H9 (cell line): ENCODE data around the gene FAIM2. TPM values are rescaled to one million over a fixed set of nuclear protein-coding genes. Genes with fewer than 3 reads are reported as not detected.
A peak's percentile ranks its signal among the peaks of the same experiment; 100 is the strongest.

Experiments used
- DNase-seq: peaks from one replicate; pipeline ENCODE4 v3.0.0-alpha.2; 2017
- H2AFZ ChIP-seq: one replicate; pipeline ENCODE4 v1.6.1; 2013; ENCODE audit warnings: mild to moderate bottlenecking, low read length, control low read depth, moderate library complexity
- H2AK5ac ChIP-seq: 2 replicates; pipeline ENCODE4 v1.6.1; 2013; ENCODE audit warnings: low read length, control low read depth, mixed read lengths; ENCODE audit not compliant: insufficient read length
- H2BK120ac ChIP-seq: one replicate; pipeline ENCODE4 v1.6.1; 2013; ENCODE audit warnings: low read depth, mild to moderate bottlenecking, low read length, control low read depth, inconsistent platforms; ENCODE audit not compliant: poor library complexity, severe bottlenecking
- H2BK12ac ChIP-seq: 2 replicates; pipeline ENCODE4 v1.6.1; 2013; ENCODE audit warnings: low read length, control low read depth, mixed read lengths, low read depth; ENCODE audit not compliant: insufficient read length
- H2BK15ac ChIP-seq: 2 replicates; pipeline ENCODE4 v1.6.1; 2013; ENCODE audit warnings: low read depth, low read length, control low read depth
- H2BK20ac ChIP-seq: one replicate; pipeline ENCODE4 v1.6.1; 2013; ENCODE audit warnings: low read depth, mild to moderate bottlenecking, low read length, control low read depth, inconsistent platforms; ENCODE audit not compliant: poor library complexity, severe bottlenecking
- H2BK5ac ChIP-seq: 2 replicates; pipeline ENCODE4 v1.6.1; 2013; ENCODE audit warnings: low read length, control low read depth, mixed read lengths; ENCODE audit not compliant: insufficient read length
- H3K14ac ChIP-seq: 2 replicates; pipeline ENCODE4 v1.6.1; 2013; ENCODE audit warnings: low read length, control low read depth; ENCODE audit not compliant: insufficient read depth
- H3K18ac ChIP-seq: 2 replicates; pipeline ENCODE4 v1.6.1; 2013; ENCODE audit warnings: low read depth, mild to moderate bottlenecking, mixed read lengths, low read length, control low read depth; ENCODE audit not compliant: insufficient read length
- H3K23ac ChIP-seq: 2 replicates; pipeline ENCODE4 v1.6.1; 2013; ENCODE audit warnings: low read length, control low read depth, mixed read lengths, low read depth; ENCODE audit not compliant: insufficient read length
- H3K23me2 ChIP-seq: 2 replicates; pipeline ENCODE4 v1.6.1; 2013; ENCODE audit warnings: low read depth, mild to moderate bottlenecking, mixed read lengths, low read length, control low read depth; ENCODE audit not compliant: insufficient read length, poor library complexity, severe bottlenecking
- H3K27ac ChIP-seq: 2 replicates; pipeline ENCODE4 v1.5.1; 2013; ENCODE audit warnings: low read length, control low read depth, mixed read lengths, low read depth; ENCODE audit not compliant: insufficient read length
- H3K27me3 ChIP-seq: 2 replicates; pipeline ENCODE4 v1.6.1; 2013; ENCODE audit warnings: low read length, control low read depth, inconsistent platforms; ENCODE audit not compliant: insufficient read depth
- H3K4ac ChIP-seq: 2 replicates; pipeline ENCODE4 v1.6.1; 2013; ENCODE audit warnings: low read depth, mild to moderate bottlenecking, control low read depth, inconsistent platforms, low read length, moderate library complexity
- H3K4me1 ChIP-seq: 2 replicates; pipeline ENCODE4 v1.6.1; 2013; ENCODE audit warnings: low read length, control low read depth, inconsistent platforms; ENCODE audit not compliant: insufficient read depth
- H3K4me2 ChIP-seq: 2 replicates; pipeline ENCODE4 v1.6.1; 2013; ENCODE audit warnings: low read length, control low read depth, mixed read lengths; ENCODE audit not compliant: insufficient read length, insufficient read depth
- H3K56ac ChIP-seq: 2 replicates; pipeline ENCODE4 v1.6.1; 2013; ENCODE audit warnings: low read depth, mild to moderate bottlenecking, mixed read lengths, low read length, control low read depth; ENCODE audit not compliant: insufficient read length
- H3K79me1 ChIP-seq: 2 replicates; pipeline ENCODE4 v1.6.1; 2013; ENCODE audit warnings: low read depth, mild to moderate bottlenecking, moderate library complexity, low read length, control low read depth, inconsistent platforms; ENCODE audit not compliant: insufficient read depth, poor library complexity, severe bottlenecking
- H3K79me2 ChIP-seq: 2 replicates; pipeline ENCODE4 v1.6.1; 2013; ENCODE audit warnings: low read length, control low read depth, inconsistent platforms; ENCODE audit not compliant: insufficient read depth
- H3K9ac ChIP-seq: 2 replicates; pipeline ENCODE4 v1.6.1; 2013; ENCODE audit warnings: low read length, control low read depth, mixed read lengths; ENCODE audit not compliant: insufficient read length; ENCODE audit errors: extremely low read depth
- H3K9me3 ChIP-seq: one replicate; pipeline ENCODE4 v1.6.1; 2013; ENCODE audit warnings: low read depth, low read length, inconsistent platforms; ENCODE audit not compliant: control insufficient read depth
- H3T11ph ChIP-seq: one replicate; pipeline ENCODE4 v1.6.1; 2013; ENCODE audit warnings: mild to moderate bottlenecking, low read length, control low read depth, inconsistent platforms
- H4K20me1 ChIP-seq: one replicate; pipeline ENCODE4 v1.6.1; 2013; ENCODE audit not compliant: control insufficient read depth, insufficient read length, insufficient read depth
- H4K5ac ChIP-seq: 2 replicates; pipeline ENCODE4 v1.6.1; 2013; ENCODE audit warnings: low read depth, mild to moderate bottlenecking, mixed read lengths, low read length, control low read depth; ENCODE audit not compliant: insufficient read length
- H4K8ac ChIP-seq: replicated peaks from 2 replicates; pipeline ENCODE4 v1.6.1; 2013; ENCODE audit warnings: low read length, control low read depth, mixed read lengths, low read depth; ENCODE audit not compliant: insufficient read length
- H4K91ac ChIP-seq: 2 replicates; pipeline ENCODE4 v1.6.1; 2013; ENCODE audit warnings: low read depth, mild to moderate bottlenecking, moderate library complexity, mixed read lengths, low read length, control low read depth; ENCODE audit not compliant: insufficient read length
- H3K27ac Mint-ChIP-seq, 3 experiments: 2 replicates in 2 of 3; 3 replicates in 1 of 3; pipeline ENCODE4 v1.8.0; 2020 to 2021; ENCODE audit warnings: mixed read lengths in 3 of 3, mild to moderate bottlenecking in 1 of 3, moderate library complexity in 1 of 3
- H3K27me3 Mint-ChIP-seq: 2 replicates; pipeline ENCODE4 v1.8.0; 2021; ENCODE audit warnings: low read depth, mild to moderate bottlenecking, moderate library complexity, mixed read lengths
- H3K36me3 Mint-ChIP-seq, 3 experiments: 2 replicates in 2 of 3; 3 replicates in 1 of 3; pipeline ENCODE4 v1.8.0; 2020 to 2021; ENCODE audit warnings: low read depth in 3 of 3, mixed read lengths in 3 of 3; ENCODE audit not compliant: insufficient read depth in 1 of 3
- H3K4me1 Mint-ChIP-seq, 2 experiments: 2 replicates each; pipeline ENCODE4 v1.8.0; 2020; ENCODE audit warnings: mixed read lengths in 2 of 2
- H3K4me3 Mint-ChIP-seq, 2 experiments: 2 replicates in 1 of 2; 3 replicates in 1 of 2; pipeline ENCODE4 v1.8.0; 2020 to 2021; ENCODE audit warnings: mild to moderate bottlenecking in 2 of 2, mixed read lengths in 2 of 2, moderate library complexity in 1 of 2
- H3K9me3 Mint-ChIP-seq, 2 experiments: 2 replicates in 1 of 2; 3 replicates in 1 of 2; pipeline ENCODE4 v1.8.0; 2020; ENCODE audit warnings: mild to moderate bottlenecking in 2 of 2, mixed read lengths in 2 of 2, moderate library complexity in 1 of 2
- CTCF ChIP-seq: fragments of 200-600 bp; sonication (generic); conservative IDR thresholded peaks from 3 replicates; pipeline ENCODE4 v1.8.0; 2021; ENCODE audit warnings: antibody characterized with exemption, mild to moderate bottlenecking
- WGBS: extraction: QIAGEN DNeasy Blood & Tissue Kit; methylation state at CpG from one replicate; pipeline ENCODE4 v1.1.7; 2013; ENCODE audit warnings: missing lambda C conversion rate, low lambda C conversion rate, mixed read lengths; ENCODE audit not compliant: insufficient read length; ENCODE audit errors: extremely low coverage; 5-methylcytosine and 5-hydroxymethylcytosine counted together
- total RNA-seq: library from RNA; stranded (reverse); gene quantifications from 2 replicates; pipeline ENCODE4 v1.2.1, GENCODE V29; 2021

Gene FAIM2
- total RNA-seq, 1 experiment from 2014 or later, result 0.42 TPM

GRCh38 chr12:49941556-49942511 lies 38.1 kb upstream of the FAIM2 start:
- H3K27ac Mint-ChIP-seq, result no peak overlapping the region
- no peaks in the 10 kb centered on the region for H3K79me1 ChIP-seq
- peak; percentile 27 for DNase-seq
- H4K91ac ChIP-seq, result no peak overlapping the region
- H4K20me1 ChIP-seq, result no peaks in the 10 kb centered on the region
- no peak overlapping the region for H3T11ph ChIP-seq
- H3K4me3 Mint-ChIP-seq, result no peak overlapping the region
- H3K9me3 Mint-ChIP-seq, result no peaks in the 10 kb centered on the region
- peaks cover 27% of the 10 kb centered on the region for H3K27me3 Mint-ChIP-seq
- H4K8ac ChIP-seq, result no peak overlapping the region
- H4K5ac ChIP-seq, result no peak overlapping the region
- no peak overlapping the region for H2BK12ac ChIP-seq
- no peak overlapping the region for H3K14ac ChIP-seq
- H3K27ac ChIP-seq, result no peak overlapping the region
- no peak overlapping the region for H3K23ac ChIP-seq
- no peak overlapping the region for H2BK5ac ChIP-seq
- H3K9ac ChIP-seq, result no peak overlapping the region
- H3K9me3 ChIP-seq, result no peaks in the 10 kb centered on the region
- H2BK20ac ChIP-seq, result no peak overlapping the region
- H3K4me1 ChIP-seq, result no peaks in the 10 kb centered on the region; the same call in 1 of the 2 replicates
- no peak overlapping the region for H3K4ac ChIP-seq
- peaks cover 31 to 51% of the 10 kb centered on the region in 2 experiments for H3K4me1 Mint-ChIP-seq
- TF ChIP-seq CTCF, result no peak
- no peak overlapping the region for H2AFZ ChIP-seq
- no CpG with 5 or more reads among the region's 13 CpGs for WGBS
- no peak overlapping the region for H2AK5ac ChIP-seq
- no peaks in the 10 kb centered on the region for H3K27me3 ChIP-seq
- H2BK15ac ChIP-seq, result no peak overlapping the region
- H3K23me2 ChIP-seq, result peaks cover 5% of the 10 kb centered on the region
- no peak overlapping the region for H3K56ac ChIP-seq
- no peak overlapping the region for H2BK120ac ChIP-seq
- H3K36me3 Mint-ChIP-seq, result no peaks in the 10 kb centered on the region; a peak in 1 of 7 replicates
- no peaks in the 10 kb centered on the region for H3K79me2 ChIP-seq
- H3K18ac ChIP-seq, result peak overlapping the region; percentile 27
- H3K4me2 ChIP-seq, result no peak overlapping the region
